ENCODE results near the gene TRIM49D2.
"Not testable (repeated sequence)": the region's sequence is repeated elsewhere in the genome, so short reads cannot be mapped to it uniquely, and the experiment has no call there.

Gene TRIM49D2

GRCh38 chr11:89923764-89924163 is at the start of gene TRIM49D2:
Gene TRIM49D2 (plus strand): TSS chr11:89924064. CDS start chr11:89926762, 2,698 bp downstream.
- not testable (repeated sequence) for DNase-seq (ENCODE audit: low read depth); H3K4me3 ChIP-seq (ENCODE audit: low read depth, low read length)

- H3K4me3 ChIP-seq (ENCODE audit: low read depth, low read length); DNase-seq (ENCODE audit: low read depth): not testable (repeated sequence)
Measured at GRCh38 chr11:89877511-89877910, 46.4 kb upstream of the TRIM49D2 start.

- not testable (repeated sequence) for DNase-seq (ENCODE audit: low read depth); H3K4me3 ChIP-seq (ENCODE audit: low read depth, low read length)
Measured at GRCh38 chr11:89893245-89893644, 30.6 kb upstream of the TRIM49D2 start.

- not testable (repeated sequence) for H3K4me3 ChIP-seq (ENCODE audit: low read depth, low read length); DNase-seq (ENCODE audit: low read depth)
Measured at GRCh38 chr11:89900809-89901208, 23.1 kb upstream of the TRIM49D2 start.

GRCh38 chr11:89922195-89922660 is 1.6 kb upstream of the TRIM49D2 start, which contains the start of gene TRIM49D1:
Gene TRIM49D1 (minus strand): TSS chr11:89922245. CDS start chr11:89917710, 4,535 bp downstream.
- no peak for TF ChIP-seq CTCF (IDR thresholded peaks at IDR 0.05; ENCODE audit: insufficient read depth, low read depth, low read length, missing control alignments)
- H3K4me3 ChIP-seq (ENCODE audit: low read depth, low read length) = no peak within 1 kb of the TSS
- no peak for DNase-seq (ENCODE audit: low read depth)

GRCh38 chr11:89960833-89961232 is 37.0 kb downstream of the TRIM49D2 start:
- not testable (repeated sequence) for H3K4me3 ChIP-seq (ENCODE audit: low read depth, low read length); DNase-seq (ENCODE audit: low read depth)

- DNase-seq (ENCODE audit: low read depth); H3K4me3 ChIP-seq (ENCODE audit: low read depth, low read length): not testable (repeated sequence)
Measured at GRCh38 chr11:89965737-89966136, 41.9 kb downstream of the TRIM49D2 start, which contains the start of gene TRIM64. Gene TRIM64 (plus strand): TSS chr11:89966037. CDS start chr11:89968504, 2,467 bp downstream.

All from GM12865 (cell line).